HepG2 (cell line): ENCODE measurements around the gene GLIS1.

Source experiments
- AFF4 ChIP-seq: sonication (generic); formaldehyde crosslinking; IDR thresholded peaks from 2 replicates; pipeline ENCODE4 v1.4.0; 2020; ENCODE audit warnings: missing genetic modification reagents
- JUN ChIP-seq: sonication (generic); formaldehyde crosslinking; IDR thresholded peaks from 2 replicates; pipeline ENCODE4 v1.4.0; 2020; ENCODE audit warnings: mild to moderate bottlenecking, missing genetic modification reagents
- MAFK ChIP-seq, 2 experiments: IDR thresholded peaks in 1 of 2; conservative IDR thresholded peaks in 1 of 2; 2 replicates each; pipeline ENCODE4 v1.6.1; 2011; ENCODE audit warnings: improper control_type of control experiment in 2 of 2, low read length in 2 of 2
- MYC ChIP-seq: sonication (generic); formaldehyde crosslinking; IDR thresholded peaks from 2 replicates; pipeline ENCODE4 v1.9.0; 2021; ENCODE audit warnings: missing genetic modification reagents, borderline replicate concordance
- ZFP36L1 ChIP-seq: sonication (generic); formaldehyde crosslinking; IDR thresholded peaks from 2 replicates; pipeline ENCODE4 v1.8.0; 2022; ENCODE audit warnings: mild to moderate bottlenecking, missing genetic modification reagents, moderate library complexity
- ZNF335 ChIP-seq: sonication (generic); formaldehyde crosslinking; IDR thresholded peaks from 2 replicates; pipeline ENCODE4 v1.4.0; 2020; ENCODE audit warnings: missing genetic modification reagents
- ZNF563 ChIP-seq: sonication (generic); formaldehyde crosslinking; IDR thresholded peaks from 2 replicates; pipeline ENCODE4 v1.8.0; 2022; ENCODE audit warnings: mild to moderate bottlenecking, moderate library complexity, missing genetic modification reagents
- TF ChIP-seq, protein P1 (sequence below): sonication (generic); formaldehyde crosslinking; IDR thresholded peaks from 2 replicates; pipeline ENCODE4 v1.5.0; 2020; ENCODE audit warnings: mild to moderate bottlenecking, missing genetic modification reagents, borderline replicate concordance

- no peak for TF ChIP-seq ZNF563 (CRISPR knock-in tag)
- TF ChIP-seq, protein P1, sequence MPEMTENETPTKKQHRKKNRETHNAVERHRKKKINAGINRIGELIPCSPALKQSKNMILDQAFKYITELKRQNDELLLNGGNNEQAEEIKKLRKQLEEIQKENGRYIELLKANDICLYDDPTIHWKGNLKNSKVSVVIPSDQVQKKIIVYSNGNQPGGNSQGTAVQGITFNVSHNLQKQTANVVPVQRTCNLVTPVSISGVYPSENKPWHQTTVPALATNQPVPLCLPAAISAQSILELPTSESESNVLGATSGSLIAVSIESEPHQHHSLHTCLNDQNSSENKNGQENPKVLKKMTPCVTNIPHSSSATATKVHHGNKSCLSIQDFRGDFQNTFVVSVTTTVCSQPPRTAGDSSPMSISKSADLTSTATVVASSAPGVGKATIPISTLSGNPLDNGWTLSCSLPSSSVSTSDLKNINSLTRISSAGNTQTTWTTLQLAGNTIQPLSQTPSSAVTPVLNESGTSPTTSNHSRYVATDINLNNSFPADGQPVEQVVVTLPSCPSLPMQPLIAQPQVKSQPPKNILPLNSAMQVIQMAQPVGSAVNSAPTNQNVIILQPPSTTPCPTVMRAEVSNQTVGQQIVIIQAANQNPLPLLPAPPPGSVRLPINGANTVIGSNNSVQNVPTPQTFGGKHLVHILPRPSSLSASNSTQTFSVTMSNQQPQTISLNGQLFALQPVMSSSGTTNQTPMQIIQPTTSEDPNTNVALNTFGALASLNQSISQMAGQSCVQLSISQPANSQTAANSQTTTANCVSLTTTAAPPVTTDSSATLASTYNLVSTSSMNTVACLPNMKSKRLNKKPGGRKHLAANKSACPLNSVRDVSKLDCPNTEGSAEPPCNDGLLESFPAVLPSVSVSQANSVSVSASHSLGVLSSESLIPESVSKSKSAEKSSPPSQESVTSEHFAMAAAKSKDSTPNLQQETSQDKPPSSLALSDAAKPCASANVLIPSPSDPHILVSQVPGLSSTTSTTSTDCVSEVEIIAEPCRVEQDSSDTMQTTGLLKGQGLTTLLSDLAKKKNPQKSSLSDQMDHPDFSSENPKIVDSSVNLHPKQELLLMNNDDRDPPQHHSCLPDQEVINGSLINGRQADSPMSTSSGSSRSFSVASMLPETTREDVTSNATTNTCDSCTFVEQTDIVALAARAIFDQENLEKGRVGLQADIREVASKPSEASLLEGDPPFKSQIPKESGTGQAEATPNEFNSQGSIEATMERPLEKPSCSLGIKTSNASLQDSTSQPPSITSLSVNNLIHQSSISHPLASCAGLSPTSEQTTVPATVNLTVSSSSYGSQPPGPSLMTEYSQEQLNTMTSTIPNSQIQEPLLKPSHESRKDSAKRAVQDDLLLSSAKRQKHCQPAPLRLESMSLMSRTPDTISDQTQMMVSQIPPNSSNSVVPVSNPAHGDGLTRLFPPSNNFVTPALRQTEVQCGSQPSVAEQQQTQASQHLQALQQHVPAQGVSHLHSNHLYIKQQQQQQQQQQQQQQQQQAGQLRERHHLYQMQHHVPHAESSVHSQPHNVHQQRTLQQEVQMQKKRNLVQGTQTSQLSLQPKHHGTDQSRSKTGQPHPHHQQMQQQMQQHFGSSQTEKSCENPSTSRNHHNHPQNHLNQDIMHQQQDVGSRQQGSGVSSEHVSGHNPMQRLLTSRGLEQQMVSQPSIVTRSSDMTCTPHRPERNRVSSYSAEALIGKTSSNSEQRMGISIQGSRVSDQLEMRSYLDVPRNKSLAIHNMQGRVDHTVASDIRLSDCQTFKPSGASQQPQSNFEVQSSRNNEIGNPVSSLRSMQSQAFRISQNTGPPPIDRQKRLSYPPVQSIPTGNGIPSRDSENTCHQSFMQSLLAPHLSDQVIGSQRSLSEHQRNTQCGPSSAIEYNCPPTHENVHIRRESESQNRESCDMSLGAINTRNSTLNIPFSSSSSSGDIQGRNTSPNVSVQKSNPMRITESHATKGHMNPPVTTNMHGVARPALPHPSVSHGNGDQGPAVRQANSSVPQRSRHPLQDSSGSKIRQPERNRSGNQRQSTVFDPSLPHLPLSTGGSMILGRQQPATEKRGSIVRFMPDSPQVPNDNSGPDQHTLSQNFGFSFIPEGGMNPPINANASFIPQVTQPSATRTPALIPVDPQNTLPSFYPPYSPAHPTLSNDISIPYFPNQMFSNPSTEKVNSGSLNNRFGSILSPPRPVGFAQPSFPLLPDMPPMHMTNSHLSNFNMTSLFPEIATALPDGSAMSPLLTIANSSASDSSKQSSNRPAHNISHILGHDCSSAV (CRISPR knock-in tag) = no peak
- no peak for TF ChIP-seq MYC (CRISPR knock-in tag)
- no peak for TF ChIP-seq JUN
- TF ChIP-seq AFF4 (CRISPR knock-in tag) = no peak
- TF ChIP-seq ZNF335 (CRISPR knock-in tag) = no peak
- no peak for TF ChIP-seq ZFP36L1 (CRISPR knock-in tag)
- TF ChIP-seq MAFK (conservative IDR thresholded peaks at IDR 0.05 in 1 of 2, IDR thresholded peaks at IDR 0.05 in 1 of 2; ENCODE audit: low read length in 2 of 2) = no peak
These were observed 197.0 kb downstream of the GLIS1 start for GRCh38 chr1:53541761-53542550.
